Gastrocnemius medialis (tissue), 4 donors: Measurements from ENCODE around the gene PCOLCE2. TPM values are rescaled to one million over a fixed set of nuclear protein-coding genes. Genes with fewer than 3 reads are reported as not detected.

ENCODE experiments used
- ATAC-seq, 2 donors: fragments of 150-250 bp; one replicate each; pipeline ENCODE4 v1.9.1; 2016
- DNase-seq, 2 donors: peaks; one replicate each; pipeline ENCODE4 v3.0.0-alpha.2; 2019
- H3K27ac ChIP-seq, 4 donors: fragments of 200-600 bp; sonication (generic); 1 replicate in 1 of 4; 2 replicates in 3 of 4; pipeline ENCODE4 v1.5.1; 2016 to 2018; ENCODE audit warnings: mild to moderate bottlenecking in 2 of 4, moderate library complexity in 1 of 4
- H3K27me3 ChIP-seq, 3 donors: fragments of 200-600 bp; sonication (generic) in 2 of 3; 1 replicate in 1 of 3; 2 replicates in 2 of 3; pipeline versions ENCODE4 v1.5.1 to v1.6.0; 2016 to 2019; ENCODE audit warnings: mild to moderate bottlenecking in 1 of 3, moderate library complexity in 1 of 3
- H3K36me3 ChIP-seq, 2 donors: fragments of 200-600 bp; sonication (generic) in 1 of 2; one replicate each; pipeline ENCODE4 v1.5.1; 2017 to 2018
- H3K4me1 ChIP-seq, 2 donors: fragments of 200-600 bp; sonication (generic) in 1 of 2; one replicate each; pipeline ENCODE4 v1.5.1; 2016 to 2017; ENCODE audit warnings: mild to moderate bottlenecking in 2 of 2
- H3K4me3 ChIP-seq, 4 donors: fragments of 200-600 bp; sonication (generic) in 3 of 4; 1 replicate in 1 of 4; 2 replicates in 3 of 4; pipeline ENCODE4 v1.5.1; 2016 to 2019; ENCODE audit warnings: mild to moderate bottlenecking in 2 of 4
- H3K9me3 ChIP-seq, 3 donors: fragments of 200-600 bp; sonication (generic) in 2 of 3; 1 replicate in 1 of 3; 2 replicates in 2 of 3; pipeline ENCODE4 v1.5.1; 2016 to 2019
- POLR2A ChIP-seq, 2 donors: fragments of 450-650 bp; IDR thresholded peaks; one replicate each; pipeline ENCODE4 v1.6.1; 2017; ENCODE audit warnings: antibody characterized with exemption in 2 of 2, mild to moderate bottlenecking in 2 of 2, moderate library complexity in 2 of 2
- in situ Hi-C, 4 donors: fragments of 200-750 bp; cut with MboI; loops; one replicate each; pipeline versions ENCODE4 v1.15.0 to v1.8.0; 2017; ENCODE audit warnings: low sequenced_read_pairs in 4 of 4
- intact Hi-C: fragments of 100-400 bp; cut with DNase I; formaldehyde crosslinking; loops from one replicate; pipeline ENCODE4 v1.15.1; 2023; ENCODE audit warnings: low total_unique reads
- total RNA-seq, 4 donors: library from RNA; depleted of rRNA; stranded (reverse); fragments of >200 nt; gene quantifications; one replicate each; pipeline versions ENCODE4 v1.1.0 to v1.2.3, GENCODE V29; 2016
- TF ChIP-seq, protein P1 (sequence below), 5 experiments: fragments of 450-650 bp in 3 of 5; fragments of 200-600 bp in 2 of 5; sonication (generic) in 2 of 5; IDR thresholded peaks in 4 of 5; conservative IDR thresholded peaks in 1 of 5; 1 replicate in 4 of 5; 2 replicates in 1 of 5; pipeline ENCODE4 v1.5.1; 2016 to 2019; ENCODE audit warnings: antibody characterized with exemption in 5 of 5, mild to moderate bottlenecking in 3 of 5, moderate library complexity in 3 of 5

Gene PCOLCE2
- total RNA-seq, 4 donors from 2014 or later = 2.5 to 17.2 (median 4.0) TPM

DNA sequence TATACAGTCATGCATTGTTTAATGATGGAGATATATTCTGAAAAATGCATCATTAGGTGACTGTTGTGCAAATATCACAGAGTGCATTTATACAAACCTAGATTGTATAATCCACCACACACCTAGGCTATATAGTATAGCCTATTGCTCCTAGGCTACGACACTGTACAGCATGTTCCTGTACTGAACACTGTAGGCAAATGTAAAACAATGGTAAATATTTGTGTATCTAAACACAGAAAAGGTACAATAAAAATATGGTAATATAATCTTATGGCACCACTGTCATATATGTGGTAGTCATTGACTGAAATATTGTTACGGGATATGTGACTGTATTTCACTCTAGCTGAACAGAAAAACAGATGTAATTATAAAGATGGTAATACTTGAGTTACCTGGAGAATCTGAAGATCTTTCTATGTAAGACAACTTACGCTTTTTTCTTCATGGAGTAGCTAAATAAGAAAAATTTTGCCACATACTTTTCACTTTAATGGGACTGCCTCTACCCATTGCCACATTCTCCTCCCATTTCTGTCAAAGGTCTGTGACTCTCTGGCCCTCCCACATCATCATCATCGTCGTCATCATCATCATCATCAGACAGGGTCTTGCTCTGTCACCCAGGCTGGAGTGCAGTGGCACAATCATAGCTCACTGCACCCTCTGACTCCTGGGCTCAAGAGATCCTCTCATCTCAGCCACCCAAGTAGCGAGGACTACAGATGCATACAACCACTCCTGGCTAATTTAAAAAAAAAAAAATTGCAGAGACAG lies 7.2 kb downstream of the PCOLCE2 start:
- no peak for ATAC-seq
- Histone ChIP-seq H3K4me3 (no peak overlapping the region), H3K27ac (no peak overlapping the region), H3K9me3 (no peaks in the 10 kb centered on the region), H3K36me3 (no peaks in the 10 kb centered on the region), H3K4me1 (no peaks in the 10 kb centered on the region), H3K27me3 (no peaks in the 10 kb centered on the region)
- in situ Hi-C loops = no loop called here
- TF ChIP-seq, protein P1, sequence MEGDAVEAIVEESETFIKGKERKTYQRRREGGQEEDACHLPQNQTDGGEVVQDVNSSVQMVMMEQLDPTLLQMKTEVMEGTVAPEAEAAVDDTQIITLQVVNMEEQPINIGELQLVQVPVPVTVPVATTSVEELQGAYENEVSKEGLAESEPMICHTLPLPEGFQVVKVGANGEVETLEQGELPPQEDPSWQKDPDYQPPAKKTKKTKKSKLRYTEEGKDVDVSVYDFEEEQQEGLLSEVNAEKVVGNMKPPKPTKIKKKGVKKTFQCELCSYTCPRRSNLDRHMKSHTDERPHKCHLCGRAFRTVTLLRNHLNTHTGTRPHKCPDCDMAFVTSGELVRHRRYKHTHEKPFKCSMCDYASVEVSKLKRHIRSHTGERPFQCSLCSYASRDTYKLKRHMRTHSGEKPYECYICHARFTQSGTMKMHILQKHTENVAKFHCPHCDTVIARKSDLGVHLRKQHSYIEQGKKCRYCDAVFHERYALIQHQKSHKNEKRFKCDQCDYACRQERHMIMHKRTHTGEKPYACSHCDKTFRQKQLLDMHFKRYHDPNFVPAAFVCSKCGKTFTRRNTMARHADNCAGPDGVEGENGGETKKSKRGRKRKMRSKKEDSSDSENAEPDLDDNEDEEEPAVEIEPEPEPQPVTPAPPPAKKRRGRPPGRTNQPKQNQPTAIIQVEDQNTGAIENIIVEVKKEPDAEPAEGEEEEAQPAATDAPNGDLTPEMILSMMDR (IDR thresholded peaks at IDR 0.05 in 4 of 5, conservative IDR thresholded peaks at IDR 0.05 in 1 of 5) = no peak
- TF ChIP-seq POLR2A (IDR thresholded peaks at IDR 0.05) = no peak
- no peak for DNase-seq
- intact Hi-C loops = no loop called here

DNA sequence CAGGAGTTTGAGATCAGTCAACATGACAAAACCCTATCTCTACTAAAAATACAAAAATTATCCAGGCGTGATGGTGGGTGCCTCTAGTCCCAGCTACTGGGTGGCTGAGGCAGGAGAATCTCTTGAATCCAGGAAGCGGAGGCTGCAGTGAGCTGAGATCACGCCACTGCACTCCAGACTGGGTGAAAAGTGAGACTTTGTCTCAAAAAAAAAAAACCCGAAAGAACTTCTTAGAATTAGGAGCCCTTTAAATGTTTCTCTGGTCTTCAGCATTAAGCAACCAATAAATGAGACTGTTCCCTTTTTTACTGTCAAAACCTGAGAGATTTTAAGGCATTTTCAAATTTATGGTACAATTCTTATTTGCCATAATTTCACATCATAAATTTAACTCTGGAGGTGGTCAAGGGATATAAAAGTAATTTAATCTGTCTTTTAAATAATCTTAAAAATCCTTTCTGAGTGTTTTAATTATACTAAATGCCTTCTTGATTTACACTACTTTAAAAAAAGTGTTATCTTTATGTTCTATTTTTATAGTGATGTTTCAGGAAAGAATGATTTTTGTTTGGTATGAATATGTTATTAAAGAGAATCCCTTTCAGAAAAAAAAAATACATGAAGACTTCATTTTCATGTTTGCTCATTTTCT lies 10.1 kb downstream of the PCOLCE2 start:
- Histone ChIP-seq H3K36me3 (no peaks in the 10 kb centered on the region), H3K4me1 (no peaks in the 10 kb centered on the region), H3K4me3 (no peak overlapping the region), H3K9me3 (no peaks in the 10 kb centered on the region), H3K27me3 (no peaks in the 10 kb centered on the region), H3K27ac (no peak overlapping the region)
- intact Hi-C loops = no loop called here
- in situ Hi-C loops = no loop called here
- TF ChIP-seq, protein P1 (IDR thresholded peaks at IDR 0.05 in 4 of 5, conservative IDR thresholded peaks at IDR 0.05 in 1 of 5) = no peak
- no peak for TF ChIP-seq POLR2A (IDR thresholded peaks at IDR 0.05)
- no peak for ATAC-seq
- no peak for DNase-seq

DNA sequence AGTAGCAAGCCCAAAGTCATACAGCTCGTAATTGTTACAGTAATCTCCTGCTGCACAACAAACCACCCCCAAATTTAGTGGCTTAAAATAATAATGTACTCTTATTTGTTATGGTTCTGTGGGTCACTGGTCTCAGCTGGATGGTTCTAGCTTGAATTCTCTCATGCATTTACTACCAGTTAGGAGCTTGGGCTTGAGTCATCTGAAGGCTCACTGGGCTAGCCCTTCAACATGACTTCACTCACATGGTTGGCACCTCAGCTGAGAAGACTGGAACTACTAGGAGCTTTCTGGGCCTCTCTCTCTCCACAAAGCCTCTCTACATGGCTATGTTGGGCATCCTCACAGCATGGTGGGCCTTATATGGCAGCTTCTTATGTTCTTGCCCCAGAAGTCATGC lies 12.5 kb downstream of the PCOLCE2 start:
- no peak overlapping the region for H3K4me3 ChIP-seq
- H3K4me1 ChIP-seq = no peaks in the 10 kb centered on the region
- H3K27me3 ChIP-seq = no peaks in the 10 kb centered on the region
- no peaks in the 10 kb centered on the region for H3K36me3 ChIP-seq
- H3K27ac ChIP-seq = no peak overlapping the region
- in situ Hi-C loops (no loop called here), intact Hi-C loops (no loop called here)
- TF ChIP-seq, protein P1 (IDR thresholded peaks at IDR 0.05 in 4 of 5, conservative IDR thresholded peaks at IDR 0.05 in 1 of 5) = no peak
- no peak for TF ChIP-seq POLR2A (IDR thresholded peaks at IDR 0.05)
- H3K9me3 ChIP-seq = no peaks in the 10 kb centered on the region
- no peak for DNase-seq
- ATAC-seq = no peak

DNA sequence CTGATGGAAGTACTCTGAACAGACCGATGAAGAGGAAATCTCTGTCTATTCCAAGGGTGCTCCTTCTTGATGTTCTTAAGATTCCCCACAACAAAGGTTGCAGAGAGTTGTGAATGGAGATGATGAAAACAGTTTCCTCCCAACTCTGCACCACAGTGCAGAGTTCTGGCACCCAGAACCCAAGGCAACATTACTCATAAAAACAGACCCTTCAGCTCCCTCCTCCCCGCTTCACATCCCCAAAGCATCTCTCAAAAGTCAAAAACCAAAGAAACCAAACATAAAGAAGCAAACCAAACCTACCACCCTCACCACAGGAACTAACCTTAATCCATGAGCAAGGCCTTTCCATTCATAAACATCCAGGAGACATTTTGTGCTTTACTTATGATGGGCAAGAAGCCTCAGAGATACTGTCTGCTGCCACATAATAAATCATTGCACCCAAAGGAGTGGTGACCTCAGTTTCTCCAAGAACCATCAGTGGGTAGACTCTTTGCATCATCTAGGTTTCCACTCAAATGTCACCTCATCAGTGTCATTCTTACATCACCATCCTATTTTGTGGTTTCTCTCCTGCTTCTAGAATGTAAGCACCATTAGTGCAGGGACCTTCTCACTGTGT lies 13.2 kb downstream of the PCOLCE2 start:
- Histone ChIP-seq H3K9me3 (no peaks in the 10 kb centered on the region), H3K27me3 (no peaks in the 10 kb centered on the region), H3K36me3 (no peaks in the 10 kb centered on the region), H3K4me1 (no peaks in the 10 kb centered on the region), H3K4me3 (no peak overlapping the region), H3K27ac (no peak overlapping the region)
- TF ChIP-seq, protein P1 (IDR thresholded peaks at IDR 0.05 in 4 of 5, conservative IDR thresholded peaks at IDR 0.05 in 1 of 5) = no peak
- TF ChIP-seq POLR2A (IDR thresholded peaks at IDR 0.05) = no peak
- ATAC-seq (no peak), DNase-seq (no peak)
- in situ Hi-C loops (no loop called here), intact Hi-C loops (no loop called here)
